NCI-H2196 treated with DMSO at 0.1 percent for 48 hours (cell line): ENCODE results near the gene MEGF11.
A peak's percentile ranks its signal among the peaks of the same experiment; 100 is the strongest.
"Not testable (repeated sequence)": the region's sequence is repeated elsewhere in the genome, so short reads cannot be mapped to it uniquely, and the experiment has no call there.

Source experiments
- DNase-seq: peaks from one replicate; lab custom pipeline; 2025; ENCODE audit not compliant: unreplicated experiment; lab: John Stamatoyannopoulos, UW

MEGF11 gene

DNA sequence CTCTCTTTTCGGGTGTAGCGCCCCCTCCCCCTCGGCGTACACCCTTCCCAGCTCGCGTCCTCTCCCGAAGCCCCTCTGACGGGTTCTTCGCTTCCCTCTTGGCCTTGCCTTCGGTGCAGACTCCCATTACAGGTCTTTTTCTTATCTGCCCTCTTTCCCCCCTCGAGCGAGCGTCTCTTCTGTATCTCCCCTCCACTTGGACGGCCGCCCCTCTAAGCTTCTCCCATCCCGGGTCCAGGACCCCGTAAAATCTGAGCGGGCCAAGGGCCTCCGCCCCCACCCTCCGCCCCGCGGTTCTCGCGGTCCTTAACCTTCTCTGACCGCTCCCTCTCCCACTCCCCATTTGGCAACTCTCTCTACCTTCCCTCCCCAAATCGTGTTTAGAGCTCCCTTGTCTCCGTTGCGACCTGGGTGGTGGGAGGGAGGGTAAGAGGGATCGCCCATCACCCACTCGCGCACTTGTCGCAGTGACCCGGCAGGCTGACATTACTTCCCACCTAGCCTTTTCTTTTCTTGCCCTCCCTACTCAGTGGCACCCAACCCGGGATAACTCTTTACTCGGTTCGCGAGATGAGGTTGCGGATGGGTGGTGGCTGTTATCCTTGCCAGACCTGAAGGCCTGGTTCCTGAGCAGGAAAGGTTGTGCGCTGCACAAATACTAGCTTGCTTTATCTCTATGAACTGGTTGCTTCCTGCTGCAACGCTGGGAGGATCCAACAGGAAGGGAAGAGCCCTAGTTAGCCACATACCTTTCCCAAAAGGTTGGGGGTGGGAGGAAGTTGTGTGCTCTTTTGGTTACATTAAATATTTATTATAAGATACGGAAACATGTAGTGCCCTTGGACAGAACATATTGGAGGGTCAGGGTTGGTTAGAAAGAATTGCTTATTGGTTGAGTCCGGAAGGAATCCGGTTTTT is 383.3 kb downstream of the MEGF11 start:
- DNase-seq, result no peak

DNA sequence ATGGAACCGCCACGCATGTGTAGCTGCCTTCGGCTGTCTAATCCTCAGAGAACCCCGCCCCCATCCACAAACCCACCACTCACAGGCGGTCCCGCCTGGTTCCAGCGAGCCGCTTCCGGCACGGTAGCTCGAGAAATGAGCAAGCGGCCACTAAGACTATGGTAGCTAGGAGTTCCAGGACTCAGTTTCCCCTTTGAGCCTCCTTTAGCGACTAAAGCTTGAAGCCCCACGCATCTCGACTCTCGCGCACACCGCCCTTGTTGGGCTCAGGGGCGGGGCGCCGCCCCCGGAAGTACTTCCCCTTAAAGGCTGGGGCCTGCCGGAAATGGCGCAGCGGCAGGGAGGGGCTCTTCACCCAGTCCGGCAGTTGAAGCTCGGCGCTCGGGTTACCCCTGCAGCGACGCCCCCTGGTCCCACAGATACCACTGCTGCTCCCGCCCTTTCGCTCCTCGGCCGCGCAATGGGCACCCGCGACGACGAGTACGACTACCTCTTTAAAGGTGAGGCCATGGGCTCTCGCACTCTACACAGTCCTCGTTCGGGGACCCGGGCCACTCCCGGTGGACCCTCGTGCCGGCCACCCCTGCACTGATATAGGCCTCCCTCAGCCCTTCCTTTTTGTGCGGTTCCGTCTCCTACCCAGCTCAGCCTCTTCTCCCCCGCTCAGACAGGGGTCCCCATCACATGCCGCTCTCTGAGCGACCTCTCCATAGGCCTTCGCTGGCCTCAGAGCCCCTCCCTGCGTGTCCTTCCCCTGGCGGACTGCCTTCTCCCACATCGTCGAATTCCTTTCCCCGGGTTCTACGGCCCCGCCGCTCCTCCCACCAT is 384.2 kb downstream of the MEGF11 start, which contains the start of gene RAB11A:
RAB11A (plus strand) TSS at position 366 of the 828 bp plus-strand sequence; CDS start at position 461, 95 bp downstream.
- DNase-seq, result peak; percentile 86

DNA sequence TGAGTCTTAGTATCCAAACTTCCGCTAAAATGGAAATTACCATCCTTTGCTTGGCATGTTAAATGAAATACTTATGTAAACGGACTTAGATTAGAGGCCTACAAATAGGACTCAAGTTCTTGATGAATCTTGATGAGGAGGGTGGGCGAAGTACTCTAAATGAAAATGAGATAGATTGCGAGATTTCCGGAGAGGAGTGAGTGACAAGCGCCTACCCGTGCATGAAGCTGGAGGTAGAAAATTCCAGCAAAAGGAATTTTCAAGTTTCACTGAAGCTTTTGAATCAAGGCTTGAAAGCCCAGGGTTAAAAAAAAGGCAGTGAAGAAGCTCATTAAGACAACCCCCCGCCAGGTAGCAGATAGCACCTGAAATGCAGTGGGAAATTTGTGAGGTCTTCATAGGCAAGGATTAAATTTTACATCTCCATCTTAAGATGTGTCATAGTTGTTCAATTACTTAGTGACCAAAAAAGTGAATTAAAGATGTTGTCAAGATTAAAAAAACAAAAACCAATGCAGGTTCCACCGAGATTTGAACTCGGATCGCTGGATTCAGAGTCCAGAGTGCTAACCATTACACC is 384.9 kb downstream of the MEGF11 start:
- DNase-seq, result no peak

DNA sequence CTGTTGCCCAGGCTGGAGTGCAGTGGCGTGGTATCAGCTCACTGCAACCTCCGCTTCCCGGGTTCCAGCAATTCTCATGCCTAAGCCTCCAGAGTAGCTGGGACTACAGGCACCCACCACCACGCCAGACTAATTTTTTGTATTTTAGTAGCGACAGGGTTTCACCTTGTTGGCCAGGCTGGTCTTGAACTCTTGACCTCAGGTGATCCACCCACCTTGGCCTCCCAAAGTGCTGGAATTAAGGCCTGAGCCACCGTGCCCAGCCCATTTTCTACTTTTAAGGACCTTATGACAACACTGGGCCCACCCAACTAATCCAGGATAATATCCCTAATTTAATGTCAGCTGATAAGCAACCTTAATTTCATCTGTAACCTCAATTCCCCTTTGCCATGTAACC is 385.6 kb downstream of the MEGF11 start:
- not testable (repeated sequence) for DNase-seq

DNA sequence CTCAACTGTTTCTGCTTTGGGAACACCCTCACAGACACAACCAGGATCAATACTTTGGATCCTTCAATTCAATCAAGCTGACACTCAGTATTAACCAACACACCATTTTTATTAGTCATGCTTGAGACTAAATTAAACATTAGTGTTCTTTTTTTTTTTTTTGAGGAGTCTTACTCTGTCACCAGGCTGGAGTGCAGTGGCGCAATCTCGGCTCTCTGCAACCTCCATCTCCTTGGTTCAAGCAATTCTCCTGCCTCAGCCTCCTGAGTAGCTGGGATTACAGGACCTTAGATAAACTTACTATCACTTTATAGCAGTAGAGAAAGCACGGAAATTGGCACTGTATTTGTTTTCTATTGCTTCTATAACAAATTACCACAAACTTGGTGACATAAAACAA is 386.3 kb downstream of the MEGF11 start:
- no peak for DNase-seq

DNA sequence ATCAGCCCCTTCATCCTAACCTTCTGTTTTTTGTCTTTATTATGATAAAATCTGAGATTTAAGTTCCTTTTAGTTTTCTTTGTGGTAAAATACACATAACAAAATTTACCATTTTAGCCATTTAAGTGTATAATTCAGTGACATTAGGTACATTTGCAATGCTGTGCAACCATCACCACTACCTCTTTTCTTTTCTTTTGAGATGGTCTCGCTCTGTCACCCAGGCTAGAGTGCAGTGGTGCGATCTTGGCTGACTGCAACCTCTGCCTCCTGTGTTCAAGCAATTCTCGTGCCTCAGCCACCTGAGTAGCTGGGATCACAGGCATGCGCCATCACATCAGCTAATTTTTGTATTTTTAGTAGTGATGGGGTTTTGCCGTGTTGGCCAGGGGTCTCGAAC is 390.4 kb downstream of the MEGF11 start:
- DNase-seq, result no peak

DNA sequence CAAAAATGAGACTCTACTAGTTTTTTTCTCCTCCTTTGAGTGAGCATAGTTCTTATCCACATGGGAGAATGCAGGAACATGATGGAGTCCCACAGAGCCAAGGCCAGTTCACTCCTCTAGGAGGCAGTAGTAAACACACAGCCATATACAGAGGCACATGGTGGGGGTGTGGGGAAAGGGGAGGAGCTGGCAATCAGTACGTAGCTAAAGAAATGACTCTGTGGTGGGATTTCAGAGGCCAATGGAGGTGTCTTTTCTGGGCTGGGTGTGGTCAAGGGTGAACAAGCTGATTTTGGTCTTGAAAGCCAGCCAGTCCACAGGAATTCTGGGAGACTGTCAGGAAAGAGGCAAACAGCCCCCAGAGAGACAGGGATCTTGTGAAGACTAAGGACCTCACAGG is 390.9 kb downstream of the MEGF11 start:
- DNase-seq, result no peak

DNA sequence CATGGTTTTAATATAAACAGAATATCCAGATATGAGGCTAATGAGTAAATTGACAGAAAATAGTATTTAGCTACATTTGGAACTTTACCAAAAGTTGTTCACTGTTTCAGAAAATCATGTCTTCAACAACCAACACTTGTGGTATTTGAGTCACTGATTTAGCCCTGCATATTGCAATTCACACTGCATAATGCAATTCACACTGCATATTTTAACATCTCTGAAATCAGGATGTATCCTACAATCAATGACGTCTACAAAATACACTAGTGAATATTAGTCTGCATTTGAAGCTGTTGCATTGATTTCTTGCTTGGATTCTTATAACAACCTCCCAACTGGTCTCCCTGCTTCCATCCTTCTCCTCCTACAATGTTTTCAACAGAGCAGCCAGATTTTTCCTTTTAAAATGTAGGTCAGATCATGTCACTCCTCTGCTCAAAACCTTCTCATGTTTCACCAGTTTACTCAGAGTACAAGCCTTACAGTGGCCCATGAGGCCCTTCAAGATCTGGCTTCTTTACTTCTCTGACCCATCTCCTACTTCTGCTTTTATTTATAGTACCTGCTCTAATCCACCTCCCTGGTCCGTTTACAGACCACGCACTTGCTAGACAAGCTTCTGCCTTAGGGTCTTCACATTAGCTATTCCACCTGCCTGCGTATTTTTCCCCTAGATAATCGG is 395.7 kb downstream of the MEGF11 start:
- DNase-seq, result no peak

DNA sequence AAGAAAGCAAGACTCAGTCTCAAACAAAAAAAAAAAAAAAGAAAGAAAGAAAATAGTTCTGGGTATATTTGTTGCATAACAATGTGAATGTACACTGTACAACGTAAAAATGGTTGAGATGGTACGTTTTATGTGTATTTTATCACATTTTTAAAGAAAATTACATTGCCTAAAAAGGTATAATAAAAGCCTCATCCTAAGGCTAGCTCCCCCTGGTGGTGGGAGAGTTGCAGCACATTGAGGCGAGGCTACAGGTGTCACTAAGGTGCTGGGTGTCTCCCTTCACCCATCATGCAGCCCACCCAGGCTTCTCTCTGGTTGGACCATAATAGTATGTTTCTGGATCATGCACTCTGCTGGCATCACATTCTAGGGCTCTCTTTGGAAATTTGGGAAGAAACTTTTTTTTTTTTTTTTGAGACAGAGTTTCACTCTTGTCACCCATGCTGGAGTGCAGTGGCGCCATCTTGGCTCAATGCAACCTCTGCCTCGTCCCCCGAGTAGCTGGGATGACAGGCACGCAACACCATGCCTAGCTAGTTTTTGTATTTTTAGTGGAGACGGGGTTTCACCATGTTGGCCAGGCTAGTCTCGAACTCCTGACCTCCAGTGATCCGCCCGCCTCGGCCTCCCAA is 396.6 kb downstream of the MEGF11 start:
- no peak for DNase-seq

DNA sequence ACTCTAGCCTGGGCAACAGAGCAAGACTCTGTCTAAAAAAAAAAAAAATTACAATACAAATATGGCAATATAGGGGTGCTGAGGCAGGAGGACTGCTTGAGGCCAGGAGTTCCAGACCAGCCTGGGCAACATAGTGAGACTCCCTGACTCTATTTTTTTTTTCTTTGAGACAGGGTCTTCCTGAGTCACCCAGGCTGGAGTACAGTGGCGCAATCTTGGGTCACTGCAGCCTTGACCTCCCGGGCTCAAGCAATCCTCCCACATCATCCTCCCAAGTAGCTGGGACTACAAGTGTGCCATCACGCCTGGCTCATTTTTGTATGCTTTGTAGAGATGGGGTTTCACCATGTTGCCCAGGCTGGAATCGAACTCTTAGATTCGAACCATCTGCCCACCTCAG is 401.6 kb downstream of the MEGF11 start:
- DNase-seq, result no peak

DNA sequence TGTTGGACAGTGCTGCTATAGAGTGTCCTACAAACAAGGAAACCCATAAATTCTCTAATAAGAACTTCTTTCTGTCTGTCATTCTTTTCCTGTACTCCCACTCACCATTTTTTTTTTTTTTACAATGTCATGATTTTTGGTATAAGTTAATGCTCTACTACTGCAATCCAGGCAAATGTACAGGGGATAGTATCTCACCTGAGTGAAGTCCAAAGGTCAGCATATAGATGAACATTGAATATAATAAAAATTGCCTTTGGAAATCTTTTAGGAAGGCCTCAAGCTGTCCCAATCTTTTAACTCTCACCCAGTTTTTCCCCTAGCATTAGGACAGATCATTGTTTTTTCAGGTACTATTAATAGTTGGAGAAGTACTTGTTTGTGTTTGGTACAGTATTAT is 405.6 kb downstream of the MEGF11 start:
- no peak for DNase-seq

DNA sequence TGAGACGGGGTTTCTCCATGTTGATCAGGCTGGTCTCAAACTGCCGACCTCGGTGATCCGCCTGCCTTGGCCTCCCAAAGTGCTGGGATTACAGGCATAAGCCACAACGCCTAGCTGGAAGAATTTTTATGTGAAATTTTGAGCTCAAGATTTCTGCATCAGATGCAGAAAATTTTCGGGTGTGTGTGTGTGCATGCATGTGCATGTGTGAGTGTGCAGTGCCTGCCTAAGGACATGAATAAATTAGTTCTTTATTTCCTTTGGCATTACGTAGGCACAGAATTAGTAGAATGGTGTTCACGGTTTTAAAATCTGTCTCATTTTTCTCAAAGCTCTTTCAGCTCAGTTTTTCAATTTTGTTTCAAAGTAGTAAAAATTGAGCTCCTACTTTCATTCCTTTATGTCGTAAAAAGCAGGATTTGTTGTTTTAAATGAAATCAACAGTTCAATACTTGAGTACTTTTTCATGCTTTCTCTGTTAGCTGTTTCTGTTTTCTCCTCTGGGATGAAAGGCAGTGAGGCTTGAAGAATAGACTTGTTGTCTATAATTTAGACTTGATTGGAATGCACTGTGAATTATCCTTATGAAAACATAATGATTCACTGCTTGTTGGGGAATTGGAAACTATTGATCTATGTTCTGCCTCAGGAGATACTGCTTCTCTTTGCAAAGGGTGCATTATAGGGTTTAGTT is 407.6 kb downstream of the MEGF11 start:
- DNase-seq, result no peak
